DOHH2 (cell line): ENCODE results near the gene FCER1A.
"Not testable (repeated sequence)": the region's sequence is repeated elsewhere in the genome, so short reads cannot be mapped to it uniquely, and the experiment has no call there.

Experiments
- H3F3A ChIP-seq: fragments of 200-600 bp; sonication (generic), shearing (Covaris generic); 2 replicates; pipeline ENCODE4 v1.6.0; 2016; ENCODE audit warnings: antibody characterized with exemption, mild to moderate bottlenecking; ENCODE audit not compliant: control insufficient read depth, insufficient read depth
- H3K27ac ChIP-seq: fragments of 200-600 bp; sonication (generic); 2 replicates; pipeline ENCODE4 v1.5.1; 2014; ENCODE audit warnings: low read depth, mild to moderate bottlenecking, low read length, moderate library complexity
- H3K27me3 ChIP-seq: fragments of 200-600 bp; sonication (generic); 2 replicates; pipeline ENCODE4 v1.6.1; 2014; ENCODE audit warnings: mild to moderate bottlenecking, low read length, mixed read lengths; ENCODE audit not compliant: control insufficient read depth
- H3K36me3 ChIP-seq: fragments of 200-600 bp; sonication (generic); 2 replicates; pipeline ENCODE4 v1.6.1; 2014; ENCODE audit warnings: mild to moderate bottlenecking, low read length, moderate library complexity, mixed read lengths; ENCODE audit not compliant: control insufficient read depth
- H3K4me1 ChIP-seq: fragments of 200-600 bp; sonication (generic); 2 replicates; pipeline ENCODE4 v1.6.1; 2014; ENCODE audit warnings: mild to moderate bottlenecking, low read length, mixed read lengths; ENCODE audit not compliant: control insufficient read depth
- H3K4me2 ChIP-seq: fragments of 200-600 bp; sonication (generic); 2 replicates; pipeline ENCODE4 v1.6.0; 2014; ENCODE audit warnings: mild to moderate bottlenecking, low read length, moderate library complexity
- H3K4me3 ChIP-seq: fragments of 200-600 bp; sonication (generic); 2 replicates; pipeline ENCODE4 v1.5.1; 2014; ENCODE audit warnings: mild to moderate bottlenecking, low read length, mixed read lengths
- H3K79me2 ChIP-seq: fragments of 200-600 bp; sonication (generic); 2 replicates; pipeline ENCODE4 v1.6.1; 2014; ENCODE audit warnings: mild to moderate bottlenecking, low read length, mixed read lengths; ENCODE audit not compliant: control insufficient read depth
- H3K9me2 ChIP-seq: fragments of 200-600 bp; sonication (generic); replicated peaks from 2 replicates; pipeline ENCODE4 v1.6.1; 2014; ENCODE audit warnings: mild to moderate bottlenecking, low read length, mixed read lengths; ENCODE audit not compliant: control insufficient read depth
- H3K9me3 ChIP-seq: fragments of 200-600 bp; sonication (generic); 2 replicates; pipeline ENCODE4 v1.6.1; 2014; ENCODE audit warnings: antibody characterized with exemption, low read length, mixed read lengths; ENCODE audit not compliant: control insufficient read depth, insufficient read depth
- H4K20me1 ChIP-seq: fragments of 200-600 bp; sonication (generic); 2 replicates; pipeline ENCODE4 v1.6.0; 2014; ENCODE audit warnings: low read depth, mild to moderate bottlenecking, antibody characterized with exemption, low read length, moderate library complexity; ENCODE audit not compliant: control insufficient read depth, insufficient read depth
- EZH2phosphoT487 ChIP-seq: fragments of 200-600 bp; sonication (generic); IDR thresholded peaks from 2 replicates; pipeline ENCODE4 v1.6.1; 2017; ENCODE audit warnings: borderline replicate concordance, mild to moderate bottlenecking, antibody characterized with exemption, low read length, moderate library complexity, mixed read lengths
- TF ChIP-seq, protein P1 (sequence below): fragments of 200-600 bp; sonication (generic); IDR thresholded peaks from one replicate; pipeline ENCODE4 v1.5.1; 2014; ENCODE audit warnings: antibody characterized with exemption, mild to moderate bottlenecking, low read depth, low read length; ENCODE audit not compliant: poor library complexity, severe bottlenecking

Gene FCER1A

DNA sequence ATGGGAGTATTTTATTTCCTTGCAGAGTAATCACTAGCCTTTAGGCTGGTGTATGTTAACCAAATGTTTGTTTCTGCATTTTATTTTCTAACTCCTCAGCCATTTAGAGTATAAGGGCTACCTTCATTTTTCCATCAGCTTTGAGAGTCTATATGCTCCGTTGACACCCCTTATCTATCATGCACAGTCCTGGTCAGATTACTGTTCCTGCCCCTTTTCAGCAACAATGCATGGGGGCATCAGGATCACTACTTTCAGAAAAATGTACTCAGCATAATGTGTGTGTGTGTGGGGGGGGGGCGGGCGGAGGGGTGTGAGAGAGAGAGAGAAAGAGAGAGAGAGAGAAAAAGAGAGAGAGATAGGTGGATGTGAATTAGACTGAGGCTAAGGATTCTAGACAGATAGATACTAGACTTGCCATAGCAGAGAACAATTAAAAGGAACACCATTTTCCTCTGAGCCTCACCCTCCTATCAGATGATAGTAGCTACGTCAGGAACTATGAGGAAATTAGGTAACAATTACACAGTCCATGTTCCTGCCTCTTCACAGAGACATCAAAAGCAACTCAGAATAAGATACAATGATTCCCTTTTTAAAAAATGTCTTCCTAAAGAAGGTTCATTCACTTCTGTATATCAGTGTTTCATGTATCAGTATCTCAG lies 40.8 kb downstream of the FCER1A start:
- H3K27ac ChIP-seq, result no peak overlapping the region
- no peak for TF ChIP-seq EZH2phosphoT487
- TF ChIP-seq, protein P1, sequence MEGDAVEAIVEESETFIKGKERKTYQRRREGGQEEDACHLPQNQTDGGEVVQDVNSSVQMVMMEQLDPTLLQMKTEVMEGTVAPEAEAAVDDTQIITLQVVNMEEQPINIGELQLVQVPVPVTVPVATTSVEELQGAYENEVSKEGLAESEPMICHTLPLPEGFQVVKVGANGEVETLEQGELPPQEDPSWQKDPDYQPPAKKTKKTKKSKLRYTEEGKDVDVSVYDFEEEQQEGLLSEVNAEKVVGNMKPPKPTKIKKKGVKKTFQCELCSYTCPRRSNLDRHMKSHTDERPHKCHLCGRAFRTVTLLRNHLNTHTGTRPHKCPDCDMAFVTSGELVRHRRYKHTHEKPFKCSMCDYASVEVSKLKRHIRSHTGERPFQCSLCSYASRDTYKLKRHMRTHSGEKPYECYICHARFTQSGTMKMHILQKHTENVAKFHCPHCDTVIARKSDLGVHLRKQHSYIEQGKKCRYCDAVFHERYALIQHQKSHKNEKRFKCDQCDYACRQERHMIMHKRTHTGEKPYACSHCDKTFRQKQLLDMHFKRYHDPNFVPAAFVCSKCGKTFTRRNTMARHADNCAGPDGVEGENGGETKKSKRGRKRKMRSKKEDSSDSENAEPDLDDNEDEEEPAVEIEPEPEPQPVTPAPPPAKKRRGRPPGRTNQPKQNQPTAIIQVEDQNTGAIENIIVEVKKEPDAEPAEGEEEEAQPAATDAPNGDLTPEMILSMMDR, result no peak
- no peaks in the 10 kb centered on the region for H3K9me2 ChIP-seq
- H3K4me1 ChIP-seq, result no peaks in the 10 kb centered on the region
- H3K27me3 ChIP-seq, result no peaks in the 10 kb centered on the region
- no peaks in the 10 kb centered on the region for H3F3A ChIP-seq
- no peaks in the 10 kb centered on the region for H3K9me3 ChIP-seq
- H3K36me3 ChIP-seq, result no peaks in the 10 kb centered on the region
- no peak overlapping the region for H3K4me2 ChIP-seq
- no peak overlapping the region for H3K4me3 ChIP-seq
- no peaks in the 10 kb centered on the region for H3K79me2 ChIP-seq
- no peaks in the 10 kb centered on the region for H4K20me1 ChIP-seq

DNA sequence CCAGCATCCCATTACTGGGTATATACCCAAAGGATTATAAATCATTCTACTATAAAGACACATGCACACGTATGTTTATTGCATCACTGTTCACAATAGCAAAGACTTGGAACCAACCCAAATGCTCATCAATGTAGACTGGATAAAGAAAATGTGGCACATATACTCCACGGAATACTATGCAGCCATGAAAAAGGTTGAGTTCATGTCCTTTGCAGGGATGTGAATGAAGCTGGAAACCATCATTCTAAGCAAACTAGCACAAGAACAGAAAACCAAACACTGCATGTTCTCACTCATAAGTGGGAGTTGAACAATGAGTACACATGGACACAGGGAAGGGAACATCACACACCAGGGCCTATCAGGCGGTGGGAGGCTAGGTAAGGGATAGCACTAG lies 47.2 kb downstream of the FCER1A start:
- not testable (repeated sequence) for H3K4me3 ChIP-seq, H3K36me3 ChIP-seq, H3K9me2 ChIP-seq, H3K9me3 ChIP-seq, H3K27me3 ChIP-seq, H3F3A ChIP-seq, H4K20me1 ChIP-seq, H3K4me2 ChIP-seq, H3K4me1 ChIP-seq, H3K27ac ChIP-seq, H3K79me2 ChIP-seq

DNA sequence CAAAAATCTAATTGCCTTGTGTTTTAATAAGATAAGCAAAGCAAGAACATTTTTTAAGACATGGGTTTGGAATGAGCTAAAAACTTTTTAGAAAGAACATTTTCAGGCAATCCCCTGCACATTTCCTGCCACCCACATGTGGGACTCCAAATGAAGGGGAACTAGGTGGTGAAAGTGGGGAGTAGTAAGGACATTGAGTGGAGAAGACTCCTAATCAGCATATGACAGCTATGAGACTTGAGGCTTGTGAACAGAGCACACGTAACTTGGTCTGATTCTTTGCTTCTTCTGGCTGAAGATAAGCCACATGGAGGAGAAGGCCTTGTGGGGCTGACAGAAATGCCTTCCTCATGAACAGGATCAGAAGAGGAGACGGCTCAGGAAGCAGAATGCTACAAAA lies 50.3 kb downstream of the FCER1A start:
- no peaks in the 10 kb centered on the region for H3K36me3 ChIP-seq
- no peaks in the 10 kb centered on the region for H3F3A ChIP-seq
- no peaks in the 10 kb centered on the region for H3K79me2 ChIP-seq
- H4K20me1 ChIP-seq, result no peaks in the 10 kb centered on the region
- H3K27ac ChIP-seq, result no peak overlapping the region
- no peaks in the 10 kb centered on the region for H3K4me1 ChIP-seq
- no peaks in the 10 kb centered on the region for H3K9me3 ChIP-seq
- TF ChIP-seq, protein P1, result no peak
- no peak for TF ChIP-seq EZH2phosphoT487
- H3K4me3 ChIP-seq, result no peak overlapping the region
- H3K9me2 ChIP-seq, result no peaks in the 10 kb centered on the region
- H3K27me3 ChIP-seq, result no peaks in the 10 kb centered on the region
- no peak overlapping the region for H3K4me2 ChIP-seq
